Neural cell (in vitro differentiated cells): ENCODE results near the gene CASP2. TPM values are rescaled to one million over a fixed set of nuclear protein-coding genes. Genes with fewer than 3 reads are reported as not detected.

Experiments used
- H2AFZ ChIP-seq: fragments of 200-600, 300-800 bp; sonication (generic), shearing (Covaris generic); 2 replicates; pipeline ENCODE4 v1.6.0; 2014; ENCODE audit warnings: low read depth, mild to moderate bottlenecking, antibody characterized with exemption, low read length, moderate library complexity
- H3F3A ChIP-seq: fragments of 200-600 bp; shearing (Covaris generic); 2 replicates; pipeline ENCODE4 v1.6.1; 2016; ENCODE audit warnings: mild to moderate bottlenecking, moderate library complexity, mixed read lengths, antibody characterized with exemption, low read length; ENCODE audit not compliant: insufficient read depth, poor library complexity, severe bottlenecking
- H3K27ac ChIP-seq: fragments of 200-600, 300-800 bp; sonication (generic), shearing (Covaris generic); 2 replicates; pipeline ENCODE4 v1.5.1; 2014; ENCODE audit warnings: mild to moderate bottlenecking, low read length, moderate library complexity
- H3K27me3 ChIP-seq: fragments of 300-800, 200-600 bp; sonication (generic), shearing (Covaris generic); 2 replicates; pipeline ENCODE4 v1.6.0; 2014; ENCODE audit warnings: mild to moderate bottlenecking, low read depth, low read length, moderate library complexity; ENCODE audit not compliant: insufficient read depth
- H3K36me3 ChIP-seq: fragments of 300-800, 200-600 bp; sonication (generic), shearing (Covaris generic); 2 replicates; pipeline ENCODE4 v1.5.1; 2014; ENCODE audit warnings: mild to moderate bottlenecking, antibody characterized with exemption, low read length, moderate library complexity; ENCODE audit not compliant: insufficient read depth
- H3K4me2 ChIP-seq: fragments of 300-800, 200-600 bp; sonication (generic), shearing (Covaris generic); 2 replicates; pipeline ENCODE4 v1.6.0; 2014; ENCODE audit warnings: mild to moderate bottlenecking, low read length
- H3K4me3 ChIP-seq: fragments of 300-800, 200-600 bp; sonication (generic), shearing (Covaris generic); 2 replicates; pipeline ENCODE4 v1.5.1; 2014; ENCODE audit warnings: mild to moderate bottlenecking, low read length, moderate library complexity
- H3K79me2 ChIP-seq: fragments of 200-600 bp; shearing (Covaris generic); replicated peaks from 2 replicates; pipeline ENCODE4 v1.6.0; 2014; ENCODE audit warnings: mild to moderate bottlenecking, low read length, moderate library complexity; ENCODE audit not compliant: insufficient read depth
- H3K9ac ChIP-seq: fragments of 300-800, 200-600 bp; sonication (generic), shearing (Covaris generic); 2 replicates; pipeline ENCODE4 v1.6.1; 2016; ENCODE audit warnings: mild to moderate bottlenecking, low read length, mixed read lengths
- H3K9me2 ChIP-seq: fragments of 200-600 bp; shearing (Covaris generic); 2 replicates; pipeline ENCODE4 v1.6.1; 2016; ENCODE audit warnings: mild to moderate bottlenecking, low read length, mixed read lengths; ENCODE audit not compliant: insufficient read depth
- H3K9me3 ChIP-seq: fragments of 200-600, 300-800 bp; sonication (generic), shearing (Covaris generic); 2 replicates; pipeline ENCODE4 v1.6.1; 2016; ENCODE audit warnings: mild to moderate bottlenecking, mixed run types, low read length, moderate library complexity, mixed read lengths
- H4K20me1 ChIP-seq: fragments of 200-600 bp; shearing (Covaris generic); 2 replicates; pipeline ENCODE4 v1.6.1; 2016; ENCODE audit warnings: mild to moderate bottlenecking, mixed run types; ENCODE audit not compliant: insufficient read depth
- CTCF ChIP-seq: fragments of 450-650 bp; IDR thresholded peaks from 2 replicates; pipeline ENCODE4 v1.5.1; 2014; ENCODE audit warnings: antibody characterized with exemption, mild to moderate bottlenecking, moderate library complexity; ENCODE audit not compliant: poor library complexity, severe bottlenecking
- EP300 ChIP-seq: fragments of 450-650 bp; conservative IDR thresholded peaks from 2 replicates; pipeline ENCODE4 v1.6.1; 2014; ENCODE audit warnings: antibody characterized with exemption, mild to moderate bottlenecking, moderate library complexity; ENCODE audit not compliant: poor library complexity, severe bottlenecking
- EZH2 ChIP-seq: fragments of 200-600, 300-800 bp; shearing (Covaris generic), sonication (generic); IDR thresholded peaks from 2 replicates; pipeline ENCODE4 v1.6.1; 2014; ENCODE audit warnings: antibody characterized with exemption, low read length, borderline replicate concordance, mild to moderate bottlenecking; ENCODE audit not compliant: insufficient read depth, poor library complexity, severe bottlenecking
- MXI1 ChIP-seq: fragments of 450-650 bp; conservative IDR thresholded peaks from 2 replicates; pipeline ENCODE4 v1.6.1; 2014; ENCODE audit warnings: antibody characterized with exemption, mild to moderate bottlenecking; ENCODE audit not compliant: poor library complexity, severe bottlenecking
- POLR2AphosphoS5 ChIP-seq: IDR thresholded peaks from 2 replicates; pipeline ENCODE4 v1.6.1; 2012
- RAD21 ChIP-seq: fragments of 450-650 bp; conservative IDR thresholded peaks from 2 replicates; pipeline ENCODE4 v1.6.1; 2014; ENCODE audit warnings: antibody characterized with exemption, mild to moderate bottlenecking, moderate library complexity
- REST ChIP-seq: IDR thresholded peaks from 2 replicates; pipeline ENCODE4 v1.6.1; 2012; ENCODE audit warnings: borderline replicate concordance
- SMC3 ChIP-seq: fragments of 450-650 bp; conservative IDR thresholded peaks from 2 replicates; pipeline ENCODE4 v1.6.1; 2014; ENCODE audit warnings: antibody characterized with exemption, mild to moderate bottlenecking, moderate library complexity; ENCODE audit not compliant: poor library complexity
- TAF1 ChIP-seq: IDR thresholded peaks from 2 replicates; pipeline ENCODE4 v1.6.1; 2012; ENCODE audit warnings: low read depth
- polyA plus RNA-seq: library from polyadenylated mRNA; depleted of rRNA; stranded (reverse); fragments of >200 nt; gene quantifications from 2 replicates; pipeline ENCODE4 v1.2.3, GENCODE V29; 2014

Gene CASP2
- polyA plus RNA-seq, 1 donor from 2014 or later: 9.0 TPM

GRCh38 chr7:143296686-143297085, 8.5 kb downstream of the CASP2 start:
- no peaks in the 10 kb centered on the region for H4K20me1 ChIP-seq
- no peak overlapping the region for H3K4me3 ChIP-seq
- no peak overlapping the region for H3K27ac ChIP-seq
- H3K9me2 ChIP-seq: no peaks in the 10 kb centered on the region
- no peak overlapping the region for H2AFZ ChIP-seq
- H3F3A ChIP-seq: no peaks in the 10 kb centered on the region
- no peak overlapping the region for H3K9ac ChIP-seq
- TF ChIP-seq POLR2AphosphoS5 (no peak), REST (no peak), RAD21 (no peak), SMC3 (no peak), TAF1 (no peak), EZH2 (no peak), CTCF (no peak), MXI1 (no peak), EP300 (no peak)
- no peak overlapping the region for H3K4me2 ChIP-seq
- peaks cover 13% of the 10 kb centered on the region for H3K79me2 ChIP-seq
- H3K9me3 ChIP-seq: no peaks in the 10 kb centered on the region
- peaks cover 16% of the 10 kb centered on the region for H3K36me3 ChIP-seq
- no peaks in the 10 kb centered on the region for H3K27me3 ChIP-seq

- no peak overlapping the region for H3K27ac ChIP-seq
- peaks cover 22% of the 10 kb centered on the region for H3K36me3 ChIP-seq
- no peaks in the 10 kb centered on the region for H3K27me3 ChIP-seq
- no peak overlapping the region for H3K4me3 ChIP-seq
- H3K4me2 ChIP-seq: no peak overlapping the region
- no peak overlapping the region for H2AFZ ChIP-seq
- no peaks in the 10 kb centered on the region for H3K9me3 ChIP-seq
- no peaks in the 10 kb centered on the region for H3K9me2 ChIP-seq
- H4K20me1 ChIP-seq: no peaks in the 10 kb centered on the region
- H3K9ac ChIP-seq: no peak overlapping the region
- peaks cover 7% of the 10 kb centered on the region for H3K79me2 ChIP-seq
- TF ChIP-seq EP300: no peak
- TF ChIP-seq EZH2: no peak
- TF ChIP-seq CTCF: no peak
- TF ChIP-seq POLR2AphosphoS5: no peak
- no peak for TF ChIP-seq REST
- no peak for TF ChIP-seq MXI1
- no peak for TF ChIP-seq RAD21
- TF ChIP-seq TAF1: no peak
- TF ChIP-seq SMC3: no peak
- H3F3A ChIP-seq: no peaks in the 10 kb centered on the region
Observed at GRCh38 chr7:143299346-143299745, 11.2 kb downstream of the CASP2 start.
